ENCODE measurements around the gene ABR. TPM values are rescaled to one million over a fixed set of nuclear protein-coding genes. Genes with fewer than 3 reads are reported as not detected.
"Not testable (repeated sequence)": the region's sequence is repeated elsewhere in the genome, so short reads cannot be mapped to it uniquely, and the experiment has no call there.

Gene ABR
- total RNA-seq, 1 donor from 2014 or later, result 119 TPM

- TF ChIP-seq CTCF (IDR thresholded peaks at IDR 0.05), result peak; percentile 90
- H3K4me1 Mint-ChIP-seq (ENCODE audit: low read depth), result peaks cover 37% of the 10 kb centered on the region
- peak within 1 kb of the TSS; percentile 98 for H3K27ac Mint-ChIP-seq (ENCODE audit: unreplicated experiment)
- no peaks in the 10 kb centered on the region for H3K27me3 Mint-ChIP-seq (ENCODE audit: low read depth)
- DNase-seq (ENCODE audit: low spot score), result no peak
- peak within 1 kb of the TSS; percentile 94 for H3K4me3 Mint-ChIP-seq (ENCODE audit: unreplicated experiment)
- H3K9me3 Mint-ChIP-seq (ENCODE audit: low read depth), result no peaks in the 10 kb centered on the region
- H3K36me3 Mint-ChIP-seq (ENCODE audit: low read depth), result peaks cover 10% of the 10 kb centered on the region
Measured at GRCh38 chr17:996554-997344, 183.0 kb downstream of the ABR start, which contains the start of gene TIMM22. Gene TIMM22, plus strand, starts transcription at chr17:997129. Its CDS starts 14 bp downstream, at chr17:997143.

- DNase-seq (ENCODE audit: low spot score); H3K27ac Mint-ChIP-seq (ENCODE audit: unreplicated experiment); H3K4me3 Mint-ChIP-seq (ENCODE audit: unreplicated experiment); H3K36me3 Mint-ChIP-seq (ENCODE audit: low read depth); H3K9me3 Mint-ChIP-seq (ENCODE audit: low read depth); H3K27me3 Mint-ChIP-seq (ENCODE audit: low read depth): not testable (repeated sequence)
- H3K4me1 Mint-ChIP-seq (ENCODE audit: low read depth), result peaks cover 23% of the 10 kb centered on the region
Measured at GRCh38 chr17:995324-995723, 184.5 kb downstream of the ABR start.

- no peak overlapping the region for H3K27ac Mint-ChIP-seq (ENCODE audit: unreplicated experiment)
- no peaks in the 10 kb centered on the region for H3K27me3 Mint-ChIP-seq (ENCODE audit: low read depth)
- no peak for TF ChIP-seq CTCF (IDR thresholded peaks at IDR 0.05)
- H3K4me1 Mint-ChIP-seq (ENCODE audit: low read depth), result peaks cover 4% of the 10 kb centered on the region
- H3K36me3 Mint-ChIP-seq (ENCODE audit: low read depth), result no peaks in the 10 kb centered on the region
- H3K9me3 Mint-ChIP-seq (ENCODE audit: low read depth), result no peaks in the 10 kb centered on the region
- no peak for DNase-seq (ENCODE audit: low spot score)
- H3K4me3 Mint-ChIP-seq (ENCODE audit: unreplicated experiment), result no peak overlapping the region
Measured at GRCh38 chr17:992933-993332, 186.8 kb downstream of the ABR start.

GRCh38 chr17:988561-988960 lies 191.2 kb downstream of the ABR start:
- Mint-ChIP-seq H3K36me3 (ENCODE audit: low read depth) (no peaks in the 10 kb centered on the region), H3K9me3 (ENCODE audit: low read depth) (no peaks in the 10 kb centered on the region), H3K4me1 (ENCODE audit: low read depth) (no peaks in the 10 kb centered on the region), H3K4me3 (ENCODE audit: unreplicated experiment) (no peak overlapping the region), H3K27me3 (ENCODE audit: low read depth) (no peaks in the 10 kb centered on the region), H3K27ac (ENCODE audit: unreplicated experiment) (no peak overlapping the region)
- TF ChIP-seq CTCF (IDR thresholded peaks at IDR 0.05), result no peak
- peak; percentile 3 for DNase-seq (ENCODE audit: low spot score)

GRCh38 chr17:987931-988330 lies 191.8 kb downstream of the ABR start:
- Mint-ChIP-seq H3K36me3 (ENCODE audit: low read depth) (no peaks in the 10 kb centered on the region), H3K27ac (ENCODE audit: unreplicated experiment) (no peak overlapping the region), H3K4me3 (ENCODE audit: unreplicated experiment) (no peak overlapping the region), H3K9me3 (ENCODE audit: low read depth) (no peaks in the 10 kb centered on the region), H3K27me3 (ENCODE audit: low read depth) (no peaks in the 10 kb centered on the region), H3K4me1 (ENCODE audit: low read depth) (no peaks in the 10 kb centered on the region)
- no peak for DNase-seq (ENCODE audit: low spot score)
- no peak for TF ChIP-seq CTCF (IDR thresholded peaks at IDR 0.05)

Measured in chondrocyte (in vitro differentiated cells).